ENCODE data around the gene GNB1.
"Not testable (repeated sequence)": the region's sequence is repeated elsewhere in the genome, so short reads cannot be mapped to it uniquely, and the experiment has no call there.

GNB1 gene

GRCh38 chr1:1859970-1860697 is 30.8 kb downstream of the GNB1 start:
- DNase-seq (ENCODE audit: low read depth in 2 of 2): not testable (repeated sequence)

- no peak for DNase-seq (ENCODE audit: low read depth in 2 of 2)
Observed at GRCh38 chr1:1858382-1859086, 32.4 kb downstream of the GNB1 start.

- no peak for DNase-seq (ENCODE audit: low read depth in 2 of 2)
Observed at GRCh38 chr1:1857096-1857703, 33.7 kb downstream of the GNB1 start.

DNA sequence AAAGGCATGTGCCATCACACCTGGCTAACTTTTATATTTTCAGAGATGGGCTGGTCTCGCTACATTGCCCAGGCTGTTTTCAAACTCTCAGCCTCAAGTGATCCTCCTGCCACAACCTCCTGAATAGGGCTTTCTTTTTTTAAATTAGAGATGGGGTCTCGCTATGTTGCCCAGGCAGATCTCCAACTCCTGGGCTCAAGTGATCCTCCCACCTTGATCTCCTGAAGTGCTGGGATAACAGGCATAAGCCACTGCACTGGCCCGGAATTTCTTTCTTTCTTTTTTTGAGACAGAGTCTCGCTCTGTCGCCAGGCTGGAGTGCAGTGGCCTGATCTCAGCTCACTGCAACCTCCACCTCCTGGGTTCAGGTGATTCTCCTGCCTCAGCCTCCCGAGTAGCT is 34.7 kb downstream of the GNB1 start:
- not testable (repeated sequence) for DNase-seq (ENCODE audit: low read depth in 2 of 2)

DNA sequence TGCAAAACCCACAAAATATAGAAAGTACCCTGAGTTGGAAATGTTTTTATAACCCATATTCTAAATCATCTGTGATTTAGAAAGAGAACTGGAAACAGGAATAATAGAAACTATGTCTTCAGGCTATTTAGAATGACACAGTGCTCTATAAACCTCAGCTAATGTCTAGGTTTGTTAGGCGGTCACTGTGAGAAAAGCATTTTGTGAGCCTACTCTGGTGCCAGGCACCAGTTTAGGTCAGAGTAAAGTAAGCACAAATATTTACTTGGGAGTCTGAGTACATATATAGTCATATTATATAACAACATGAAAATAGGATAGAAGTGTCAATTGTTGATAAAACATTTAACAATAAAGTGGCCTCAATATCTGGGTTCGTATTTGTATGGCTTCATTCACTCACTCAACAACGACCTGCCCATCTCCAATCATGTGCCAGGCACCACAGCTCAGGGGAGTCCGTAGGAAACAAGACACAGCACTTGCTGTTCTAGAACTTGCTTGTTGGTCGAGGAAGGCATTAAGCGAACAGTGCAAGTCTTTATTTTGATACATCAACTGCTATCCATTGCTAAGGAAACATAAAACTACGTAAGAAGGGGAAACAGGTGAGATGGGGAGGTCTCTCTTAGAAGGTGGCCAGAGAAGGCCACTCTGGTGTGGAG is 37.2 kb downstream of the GNB1 start:
- DNase-seq (ENCODE audit: low read depth in 2 of 2): no peak

DNA sequence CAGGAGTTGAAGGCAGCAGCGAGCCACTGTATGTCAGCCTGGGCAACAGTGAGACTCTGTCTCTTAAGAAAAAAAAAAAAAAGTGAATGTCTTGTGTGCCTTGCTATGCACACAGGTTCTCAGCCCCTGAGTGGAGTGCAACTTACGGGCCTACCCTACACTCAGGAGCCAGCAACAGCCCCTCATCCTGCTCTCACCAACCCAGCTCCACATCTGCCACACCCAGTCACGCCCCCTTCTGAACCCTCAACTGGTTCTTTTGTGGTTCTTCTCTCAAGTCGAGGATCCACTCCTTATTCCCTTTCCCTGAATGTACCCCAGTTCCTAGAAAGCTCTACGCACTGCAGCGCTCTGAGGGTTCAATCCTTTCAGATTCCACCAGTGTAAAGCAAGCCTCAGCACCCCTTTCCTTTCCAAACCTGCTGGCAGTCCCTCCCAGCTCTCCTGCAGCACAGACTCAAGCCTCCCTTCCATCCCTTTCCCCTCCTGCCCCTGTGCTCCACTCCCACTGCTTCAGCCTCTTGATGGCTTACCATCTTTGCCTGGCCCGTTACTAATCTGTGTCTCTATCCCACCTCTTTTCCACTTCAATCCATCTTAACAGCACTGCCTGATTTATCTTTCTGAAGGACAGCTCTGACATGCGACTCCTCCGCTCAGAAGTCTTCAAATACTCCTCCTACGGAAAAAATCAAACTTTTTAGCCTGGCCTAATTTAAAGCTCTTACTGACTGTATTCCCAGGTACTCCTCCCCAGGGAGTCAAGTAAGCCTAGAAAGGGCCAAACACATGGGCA is 38.1 kb downstream of the GNB1 start:
- no peak for DNase-seq (ENCODE audit: low read depth in 2 of 2)

- no peak for DNase-seq (ENCODE audit: low read depth in 2 of 2)
Observed at GRCh38 chr1:1847890-1848289, 43.0 kb downstream of the GNB1 start.

- DNase-seq (ENCODE audit: low read depth in 2 of 2): no peak
Observed at GRCh38 chr1:1847061-1847850, 43.6 kb downstream of the GNB1 start.

GRCh38 chr1:1846386-1846918 is 44.4 kb downstream of the GNB1 start:
- no peak for DNase-seq (ENCODE audit: low read depth in 2 of 2)

DNA sequence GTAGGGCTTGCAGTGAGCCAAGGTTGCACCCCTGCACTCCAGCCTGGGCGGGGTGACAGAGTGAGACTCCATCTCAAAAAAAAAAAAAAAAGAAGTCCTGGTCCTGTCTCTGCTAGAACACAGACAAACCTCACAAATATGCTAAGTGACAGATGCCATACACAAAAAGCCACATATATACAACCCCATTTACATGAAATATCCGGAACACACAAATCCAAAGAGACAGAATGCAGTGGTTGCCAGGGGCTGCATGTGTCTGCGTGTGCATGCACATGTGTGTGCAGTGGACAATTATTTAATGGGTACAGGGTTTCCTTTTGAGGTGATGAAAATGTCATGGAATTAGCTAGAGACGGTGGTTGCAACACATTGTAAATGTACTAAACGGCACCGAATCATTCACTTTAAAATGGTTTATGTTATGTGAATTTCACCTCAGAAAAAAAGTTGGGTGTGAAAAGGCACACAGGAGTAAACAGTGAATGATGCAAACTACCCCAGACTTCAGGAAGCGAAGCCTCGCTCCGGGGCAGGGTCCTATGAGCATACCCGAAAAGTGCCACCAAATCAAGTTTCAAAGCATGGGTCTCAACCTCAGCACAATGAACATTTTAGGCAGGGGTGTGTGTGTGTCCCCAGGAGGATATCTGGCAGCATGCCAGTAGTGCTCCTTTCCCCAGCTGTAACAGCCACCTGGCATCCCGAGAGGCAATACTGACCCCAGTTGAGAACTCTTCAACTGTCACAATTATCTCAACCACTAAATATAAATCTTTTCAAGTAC is 48.3 kb downstream of the GNB1 start:
- no peak for DNase-seq (ENCODE audit: low read depth in 2 of 2)

- DNase-seq (ENCODE audit: low read depth in 2 of 2): no peak
Observed at GRCh38 chr1:1841575-1841995, 49.3 kb downstream of the GNB1 start.

- DNase-seq (ENCODE audit: low read depth in 2 of 2): no peak
Observed at GRCh38 chr1:1839311-1839965, 51.4 kb downstream of the GNB1 start.

DNA sequence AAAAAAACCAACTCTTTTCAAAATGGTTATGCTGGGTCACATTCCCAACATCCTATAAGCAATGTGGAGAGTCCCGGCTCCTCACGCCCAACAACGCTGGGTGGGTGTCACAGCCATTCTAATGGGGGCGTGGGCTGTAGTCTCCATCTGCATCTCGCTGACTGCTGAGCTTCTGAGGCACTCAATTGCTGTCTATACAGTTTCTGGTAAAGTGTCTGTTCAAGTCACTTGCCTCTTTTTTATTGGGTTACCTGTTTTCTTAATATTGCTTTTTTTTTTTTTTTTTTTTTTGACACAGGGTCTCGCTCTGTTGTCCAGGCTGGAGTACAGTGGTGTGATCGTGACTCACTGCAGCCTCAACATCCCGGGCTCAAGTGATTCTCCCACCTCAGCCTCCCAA is 54.8 kb downstream of the GNB1 start:
- no peak for DNase-seq (ENCODE audit: low read depth in 2 of 2)

DNA sequence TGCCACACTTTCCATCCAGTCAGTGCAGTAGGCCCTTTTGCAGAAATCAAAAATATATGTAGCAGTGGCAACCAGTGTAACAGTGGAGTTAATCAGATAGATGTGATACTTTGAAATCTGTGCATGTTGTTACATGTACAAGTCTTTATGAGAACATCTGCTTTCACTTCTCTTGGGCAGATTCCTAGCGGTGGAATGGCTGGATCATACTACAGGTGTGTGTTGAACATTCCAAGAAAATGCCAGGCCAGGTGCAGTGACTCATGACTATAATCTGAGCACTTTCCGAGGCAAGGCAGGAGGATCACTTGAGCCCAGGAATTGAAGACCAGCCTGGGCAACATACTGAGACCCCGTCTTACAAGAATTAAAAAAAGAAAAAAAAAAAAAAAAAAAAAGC is 55.3 kb downstream of the GNB1 start:
- no peak for DNase-seq (ENCODE audit: low read depth in 2 of 2)

GRCh38 chr1:1833916-1834325 is 57.0 kb downstream of the GNB1 start:
- no peak for DNase-seq (ENCODE audit: low read depth in 2 of 2)

GRCh38 chr1:1833456-1833855 is 57.4 kb downstream of the GNB1 start:
- no peak for DNase-seq (ENCODE audit: low read depth in 2 of 2)

- DNase-seq (ENCODE audit: low read depth in 2 of 2): no peak
Observed at GRCh38 chr1:1832820-1833219, 58.1 kb downstream of the GNB1 start.

DNA sequence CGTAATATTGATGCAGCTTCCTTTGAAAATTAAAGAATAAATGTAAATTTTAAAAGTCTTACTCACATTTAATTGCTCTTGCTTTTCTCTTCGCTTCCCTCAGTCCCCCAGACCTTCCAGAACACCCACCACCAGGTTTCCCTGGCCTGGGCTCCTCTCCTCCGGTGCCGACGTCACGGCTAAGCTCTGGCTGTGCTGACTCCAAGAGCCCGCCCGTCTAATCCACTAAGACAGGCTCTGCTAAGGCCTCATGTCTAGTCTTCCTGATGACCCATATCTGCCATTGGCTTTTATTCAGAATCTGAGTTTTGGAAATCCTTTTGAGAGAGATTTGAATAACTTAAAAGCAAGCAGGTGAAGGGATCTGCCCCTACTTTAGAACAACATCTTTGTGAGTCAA is 58.7 kb downstream of the GNB1 start:
- DNase-seq (ENCODE audit: low read depth in 2 of 2): no peak

Data from activated CD4-positive, alpha-beta T cell treated with anti-CD3 and anti-CD28 coated beads for 24 hours (primary cell).